ENCODE results near the gene NEK6. TPM values are rescaled to one million over a fixed set of nuclear protein-coding genes. Genes with fewer than 3 reads are reported as not detected.

NEK6 gene
- total and polyA plus RNA-seq, 10 of the 15 experiments (the other 5 are each of a cell fraction or from before 2014, with no cell fraction given) = 31.3 to 161 (median 89.2) TPM

- no peak for TF ChIP-seq ZBTB40 (IDR thresholded peaks at IDR 0.05; ENCODE audit: borderline replicate concordance)
- no peak for TF ChIP-seq RELB (IDR thresholded peaks at IDR 0.05; ENCODE audit: low read depth)
- TF ChIP-seq MYB (IDR thresholded peaks at IDR 0.05; ENCODE audit: borderline replicate concordance, low read depth, low read length) = no peak
- TF ChIP-seq WRNIP1 (IDR thresholded peaks at IDR 0.05; ENCODE audit: borderline replicate concordance, low read depth, low read length) = no peak
- no peak for TF ChIP-seq EGR1 (IDR thresholded peaks at IDR 0.05; ENCODE audit: borderline replicate concordance in 1 of 2, low read depth in 2 of 2, low read length in 2 of 2)
Observed at GRCh38 chr9:124372038-124372437, 114.3 kb downstream of the NEK6 start (continued).

GRCh38 chr9:124373386-124373785 is 115.6 kb downstream of the NEK6 start:
- SMC1A ChIA-PET (ENCODE audit: uncharacterized antibody, unreplicated experiment) = no interaction called here
- H3K27me3 ChIP-seq (replicated peaks in 1 of 2; ENCODE audit: control insufficient read depth in 2 of 2, insufficient read depth in 2 of 2, low read length in 1 of 2) = no peaks in the 10 kb centered on the region
- CTCF ChIA-PET = interaction anchor here (2.1 kb wide), 1 partner anchor 53 kb away, joined by 6 read pairs; no protein-coding TSS in a partner anchor
- POLR2A ChIA-PET = no interaction called here
- peaks cover 2 to 10% of the 10 kb centered on the region in 2 experiments; a peak in 3 of 4 replicates for H3K36me3 ChIP-seq (ENCODE audit: control insufficient read depth in 2 of 2, insufficient read depth in 2 of 2, low read length in 1 of 2)
- no peaks in the 10 kb centered on the region; the same call in 2 of the 3 replicates for H3K9me3 ChIP-seq (replicated peaks; ENCODE audit: control insufficient read depth, insufficient read depth, low read length)
- no peak overlapping the region for H3K4me3 ChIP-seq
- H4K20me1 ChIP-seq (ENCODE audit: control insufficient read depth, insufficient read depth) = no peaks in the 10 kb centered on the region
- H3K4me1 ChIP-seq (ENCODE audit: control insufficient read depth, insufficient read depth, low read length) = no peaks in the 10 kb centered on the region
- 98% methylated on average over 4 of the region's 4 CpGs for WGBS (ENCODE audit: insufficient coverage, insufficient replicate concordance, low lambda C conversion rate, missing lambda C conversion rate)
- no peak overlapping the region for H3K27ac ChIP-seq (ENCODE audit: control insufficient read depth, insufficient read depth)
- peaks cover 4% of the 10 kb centered on the region for H3K79me2 ChIP-seq (ENCODE audit: control insufficient read depth, insufficient read depth, low read length)
- ATAC-seq (no peak), DNase-seq (ENCODE audit: low read depth, low spot score) (no peak), FAIRE-seq (no peak)
- intact Hi-C loops (cut with micrococcal nuclease; ENCODE audit: unreplicated experiment) = no loop called here
- H3K4me2 ChIP-seq (ENCODE audit: control insufficient read depth, insufficient read depth) = no peak overlapping the region
- H3K9ac ChIP-seq (ENCODE audit: control insufficient read depth, insufficient read depth, low read length) = no peak overlapping the region
- RAD21 ChIA-PET (ENCODE audit: unreplicated experiment) = no interaction called here
- H2AFZ ChIP-seq (ENCODE audit: control insufficient read depth, low read depth, low read length) = no peak overlapping the region
- in situ Hi-C loops (cut with MboI) = no loop called here
- BruUV-seq (replicated peaks) = no TSS peak
- TF ChIP-seq ZNF384 (IDR thresholded peaks at IDR 0.05; ENCODE audit: borderline replicate concordance, low read depth, low read length) (no peak), CHD4 (IDR thresholded peaks at IDR 0.05) (no peak), TCF7 (IDR thresholded peaks at IDR 0.05; ENCODE audit: borderline replicate concordance) (no peak), ZNF592 (IDR thresholded peaks at IDR 0.05) (no peak), FOXK2 (IDR thresholded peaks at IDR 0.05) (no peak), IKZF2 (IDR thresholded peaks at IDR 0.05) (no peak), MTA2 (IDR thresholded peaks at IDR 0.05; ENCODE audit: low read depth) (no peak), CBX3 (IDR thresholded peaks at IDR 0.05; ENCODE audit: borderline replicate concordance, low read depth) (no peak), ASH2L (IDR thresholded peaks at IDR 0.05; ENCODE audit: borderline replicate concordance, low read depth) (no peak)

Measured in GM12878 (cell line).